GM23248 (cell line): ENCODE data around the gene CEND1.

Source experiments
- EZH2 ChIP-seq: fragments of 200-600 bp; sonication (generic); IDR thresholded peaks from 2 replicates; pipeline ENCODE4 v1.6.1; 2018; ENCODE audit warnings: antibody characterized with exemption, mild to moderate bottlenecking; ENCODE audit not compliant: insufficient read depth, poor library complexity, severe bottlenecking
- EZH2phosphoT487 ChIP-seq: fragments of 200-600 bp; sonication (generic); IDR thresholded peaks from 2 replicates; pipeline ENCODE4 v1.6.1; 2018; ENCODE audit warnings: antibody characterized with exemption, moderate library complexity, mild to moderate bottlenecking, low read depth; ENCODE audit not compliant: insufficient read depth

- TF ChIP-seq EZH2 (no peak), EZH2phosphoT487 (no peak)
Observed at GRCh38 chr11:764322-765024, 25.4 kb downstream of the CEND1 start.
